ENCODE measurements around the gene USP54. TPM values are rescaled to one million over a fixed set of nuclear protein-coding genes. Genes with fewer than 3 reads are reported as not detected.

Gene USP54
- polyA plus RNA-seq, 1 of the 3 experiments (the other 2 are of a cell fraction): 6.5 TPM

DNA sequence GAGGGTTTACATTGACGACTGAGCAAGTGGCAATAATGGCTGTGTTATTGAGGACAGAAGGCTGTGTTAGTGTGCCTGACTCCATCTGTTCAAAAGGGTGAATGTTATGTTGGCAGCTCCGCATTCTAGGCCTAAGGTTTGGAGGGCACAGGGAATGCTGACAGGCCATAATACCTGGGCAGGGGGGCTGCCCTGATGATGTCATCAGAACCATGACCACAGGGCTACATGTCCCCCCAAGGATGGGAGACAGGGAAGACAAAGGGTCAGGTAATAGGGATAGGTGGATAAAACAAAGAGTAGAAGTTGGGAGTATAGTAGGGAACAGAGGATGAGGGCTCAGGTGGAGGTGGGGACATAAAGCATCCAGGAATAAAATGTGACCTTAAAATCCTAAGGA, 93.5 kb downstream of the USP54 start:
- no peak overlapping the region for H3K9ac ChIP-seq
- H3K36me3 ChIP-seq (replicated peaks in 1 of 2; ENCODE audit: control insufficient read depth in 1 of 2, insufficient read depth in 2 of 2, low read length in 1 of 2): peaks cover 4 to 7% of the 10 kb centered on the region in 2 experiments
- H3K4me2 ChIP-seq: no peak overlapping the region
- no peak overlapping the region for H2AFZ ChIP-seq (ENCODE audit: low read depth)
- TF ChIP-seq JUND (IDR thresholded peaks at IDR 0.05) (no peak), TAF1 (IDR thresholded peaks at IDR 0.05; ENCODE audit: borderline replicate concordance, low read depth, low read length) (no peak)
- TF ChIP-seq, protein P1, sequence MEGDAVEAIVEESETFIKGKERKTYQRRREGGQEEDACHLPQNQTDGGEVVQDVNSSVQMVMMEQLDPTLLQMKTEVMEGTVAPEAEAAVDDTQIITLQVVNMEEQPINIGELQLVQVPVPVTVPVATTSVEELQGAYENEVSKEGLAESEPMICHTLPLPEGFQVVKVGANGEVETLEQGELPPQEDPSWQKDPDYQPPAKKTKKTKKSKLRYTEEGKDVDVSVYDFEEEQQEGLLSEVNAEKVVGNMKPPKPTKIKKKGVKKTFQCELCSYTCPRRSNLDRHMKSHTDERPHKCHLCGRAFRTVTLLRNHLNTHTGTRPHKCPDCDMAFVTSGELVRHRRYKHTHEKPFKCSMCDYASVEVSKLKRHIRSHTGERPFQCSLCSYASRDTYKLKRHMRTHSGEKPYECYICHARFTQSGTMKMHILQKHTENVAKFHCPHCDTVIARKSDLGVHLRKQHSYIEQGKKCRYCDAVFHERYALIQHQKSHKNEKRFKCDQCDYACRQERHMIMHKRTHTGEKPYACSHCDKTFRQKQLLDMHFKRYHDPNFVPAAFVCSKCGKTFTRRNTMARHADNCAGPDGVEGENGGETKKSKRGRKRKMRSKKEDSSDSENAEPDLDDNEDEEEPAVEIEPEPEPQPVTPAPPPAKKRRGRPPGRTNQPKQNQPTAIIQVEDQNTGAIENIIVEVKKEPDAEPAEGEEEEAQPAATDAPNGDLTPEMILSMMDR (IDR thresholded peaks at IDR 0.05): no peak
- TF ChIP-seq, protein P2, sequence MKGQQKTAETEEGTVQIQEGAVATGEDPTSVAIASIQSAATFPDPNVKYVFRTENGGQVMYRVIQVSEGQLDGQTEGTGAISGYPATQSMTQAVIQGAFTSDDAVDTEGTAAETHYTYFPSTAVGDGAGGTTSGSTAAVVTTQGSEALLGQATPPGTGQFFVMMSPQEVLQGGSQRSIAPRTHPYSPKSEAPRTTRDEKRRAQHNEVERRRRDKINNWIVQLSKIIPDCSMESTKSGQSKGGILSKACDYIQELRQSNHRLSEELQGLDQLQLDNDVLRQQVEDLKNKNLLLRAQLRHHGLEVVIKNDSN (IDR thresholded peaks at IDR 0.05; ENCODE audit: borderline replicate concordance, low read depth): no peak
- POLR2A ChIA-PET: no interaction called here
- H3K79me2 ChIP-seq (ENCODE audit: insufficient read depth): peaks cover 39% of the 10 kb centered on the region
- no peak overlapping the region for H3K27ac ChIP-seq (ENCODE audit: low read depth in 2 of 2, low read length in 1 of 2)
- H3K4me3 ChIP-seq (ENCODE audit: low read depth in 2 of 2, low read length in 1 of 2): no peak overlapping the region
- peaks cover 10 to 30% of the 10 kb centered on the region in 2 experiments for H3K4me1 ChIP-seq (ENCODE audit: control insufficient read depth in 1 of 2, insufficient read depth in 2 of 2, low read depth in 1 of 2, low read length in 1 of 2)
- peaks cover 40% of the 10 kb centered on the region for H3F3A ChIP-seq (replicated peaks; ENCODE audit: insufficient read depth)
- no peaks in the 10 kb centered on the region for H3K27me3 ChIP-seq (ENCODE audit: insufficient read depth)
- CTCF ChIA-PET: interaction anchor here (1.0 kb wide), 1 partner anchor 31 kb away, joined by 3 read pairs; no protein-coding TSS in a partner anchor
- WGBS (ENCODE audit: low lambda C conversion rate): 87% methylated on average over 2 of the region's 2 CpGs
- H3K9me3 ChIP-seq: no peaks in the 10 kb centered on the region
- H3K9me2 ChIP-seq: no peaks in the 10 kb centered on the region
- DNase-seq: no peak
- peaks cover 4% of the 10 kb centered on the region; the same call in 1 of the 2 replicates for H4K20me1 ChIP-seq (ENCODE audit: insufficient read depth)

DNA sequence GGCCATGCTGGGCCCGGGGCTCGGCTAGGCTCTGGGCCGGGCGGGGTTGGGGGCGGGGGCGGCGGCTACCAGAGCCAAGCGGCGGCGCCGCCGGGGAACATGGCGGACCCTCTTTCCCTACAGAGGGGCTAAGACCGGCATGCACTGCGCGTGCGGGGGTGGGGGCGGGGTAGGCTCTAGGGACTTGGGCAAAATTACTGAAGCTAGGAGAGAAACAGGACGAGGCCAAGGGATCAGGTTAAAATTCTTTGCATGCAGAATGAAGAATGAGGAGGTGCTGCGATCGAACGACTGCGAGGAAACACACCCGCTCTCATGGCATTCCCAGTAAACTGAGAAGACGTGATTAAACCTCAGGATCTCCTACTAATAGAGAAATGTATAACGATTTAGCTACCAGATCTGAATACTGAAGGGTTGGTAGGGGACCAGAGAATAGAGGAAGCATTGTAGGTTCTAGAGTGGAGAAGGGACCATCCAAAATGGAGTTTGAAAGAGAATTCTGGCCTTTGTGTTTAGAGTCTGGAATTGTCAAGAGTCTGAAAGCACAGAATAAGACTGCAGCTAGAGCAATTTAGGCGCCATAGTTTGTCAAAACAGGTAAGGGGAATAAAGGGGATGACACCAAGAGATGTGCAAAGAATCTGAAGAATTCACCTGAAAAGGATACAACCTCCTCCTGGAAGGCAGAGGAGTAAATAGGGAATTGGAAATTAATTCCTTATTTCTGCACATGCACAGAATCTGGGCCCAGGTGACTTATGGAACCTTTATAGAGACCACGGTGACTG, 95.1 kb downstream of the USP54 start, which contains the start of gene PPP3CB:
TSS of gene PPP3CB (minus strand) at position 141 of the 791 bp plus-strand sequence. CDS start at position 6, 135 bp downstream.
- H3K4me1 ChIP-seq (ENCODE audit: control insufficient read depth in 1 of 2, insufficient read depth in 2 of 2, low read depth in 1 of 2, low read length in 1 of 2): peaks cover 10 to 25% of the 10 kb centered on the region in 2 experiments
- H3K4me3 ChIP-seq (ENCODE audit: low read depth in 2 of 2, low read length in 1 of 2): peak within 1 kb of the TSS; percentile 84
- peaks cover 54% of the 10 kb centered on the region for H3K79me2 ChIP-seq (ENCODE audit: insufficient read depth)
- no peaks in the 10 kb centered on the region for H3K27me3 ChIP-seq (ENCODE audit: insufficient read depth)
- 8% methylated on average over 23 of the region's 28 CpGs for WGBS (ENCODE audit: low lambda C conversion rate)
- no peaks in the 10 kb centered on the region for H3K9me3 ChIP-seq
- H3K27ac ChIP-seq (ENCODE audit: low read depth in 2 of 2, low read length in 1 of 2): peak within 1 kb of the TSS; percentile 88 to 94
- ChIA-PET POLR2A (interaction anchor here (0.5 to 1.5 kb wide), 3 partner anchors 11 to 276 kb away, joined by 3 read pairs; a partner anchor contains a TSS), CTCF (interaction anchor here (0.9 to 1.6 kb wide), 2 partner anchors 33 to 148 kb away, joined by 4 read pairs; no protein-coding TSS in a partner anchor)
- peaks cover 4% of the 10 kb centered on the region; the same call in 1 of the 2 replicates for H4K20me1 ChIP-seq (ENCODE audit: insufficient read depth)
- peak within 1 kb of the TSS; percentile 87 for H3K4me2 ChIP-seq
- peaks cover 7 to 12% of the 10 kb centered on the region in 2 experiments for H3K36me3 ChIP-seq (replicated peaks in 1 of 2; ENCODE audit: control insufficient read depth in 1 of 2, insufficient read depth in 2 of 2, low read length in 1 of 2)
- H3K9ac ChIP-seq: peak within 1 kb of the TSS; percentile 89
- H2AFZ ChIP-seq (ENCODE audit: low read depth): peak within 1 kb of the TSS; percentile 61
- peaks cover 30% of the 10 kb centered on the region for H3F3A ChIP-seq (replicated peaks; ENCODE audit: insufficient read depth)
- DNase-seq: peak; percentile 95
- no peaks in the 10 kb centered on the region for H3K9me2 ChIP-seq
- peak; percentile 95 for TF ChIP-seq CHD2 (IDR thresholded peaks at IDR 0.05; ENCODE audit: low read length, partially characterized antibody)
- TF ChIP-seq GABPA (IDR thresholded peaks at IDR 0.05; ENCODE audit: low read depth): no peak
- no peak for TF ChIP-seq RXRA (IDR thresholded peaks at IDR 0.05; ENCODE audit: borderline replicate concordance, low read depth)
- peak; percentile 72; the same call in 1 of the 2 replicates for TF ChIP-seq RCOR1 (IDR thresholded peaks at IDR 0.05; ENCODE audit: low read length)
- TF ChIP-seq MEF2A (IDR thresholded peaks at IDR 0.05; ENCODE audit: borderline replicate concordance, low read depth): no peak
- 0 out of 2 replicates have a peak, but pooled peaks have one; percentile 28 for TF ChIP-seq RFX5 (IDR thresholded peaks at IDR 0.05; ENCODE audit: low read length)
- peak; percentile 51 for TF ChIP-seq NFIC (IDR thresholded peaks at IDR 0.05; ENCODE audit: borderline replicate concordance)
- TF ChIP-seq EP300 (IDR thresholded peaks at IDR 0.05; ENCODE audit: borderline replicate concordance in 1 of 2, low read depth in 1 of 2, low read length in 1 of 2): peak; percentile 34 to 41; a peak in 2 of 4 replicates
- TF ChIP-seq, protein P3, sequence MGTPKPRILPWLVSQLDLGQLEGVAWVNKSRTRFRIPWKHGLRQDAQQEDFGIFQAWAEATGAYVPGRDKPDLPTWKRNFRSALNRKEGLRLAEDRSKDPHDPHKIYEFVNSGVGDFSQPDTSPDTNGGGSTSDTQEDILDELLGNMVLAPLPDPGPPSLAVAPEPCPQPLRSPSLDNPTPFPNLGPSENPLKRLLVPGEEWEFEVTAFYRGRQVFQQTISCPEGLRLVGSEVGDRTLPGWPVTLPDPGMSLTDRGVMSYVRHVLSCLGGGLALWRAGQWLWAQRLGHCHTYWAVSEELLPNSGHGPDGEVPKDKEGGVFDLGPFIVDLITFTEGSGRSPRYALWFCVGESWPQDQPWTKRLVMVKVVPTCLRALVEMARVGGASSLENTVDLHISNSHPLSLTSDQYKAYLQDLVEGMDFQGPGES (IDR thresholded peaks at IDR 0.05; ENCODE audit: low read depth, low read length): peak; percentile 95
- 0 out of 2 replicates have a peak, but pooled peaks have one; percentile 36 for TF ChIP-seq SIN3A (IDR thresholded peaks at IDR 0.05; ENCODE audit: borderline replicate concordance, low read depth, low read length)
- no peak for TF ChIP-seq TCF12 (IDR thresholded peaks at IDR 0.05)
- no peak for TF ChIP-seq GATA2 (CRISPR knock-in tag; IDR thresholded peaks at IDR 0.05)
- TF ChIP-seq, protein P4, sequence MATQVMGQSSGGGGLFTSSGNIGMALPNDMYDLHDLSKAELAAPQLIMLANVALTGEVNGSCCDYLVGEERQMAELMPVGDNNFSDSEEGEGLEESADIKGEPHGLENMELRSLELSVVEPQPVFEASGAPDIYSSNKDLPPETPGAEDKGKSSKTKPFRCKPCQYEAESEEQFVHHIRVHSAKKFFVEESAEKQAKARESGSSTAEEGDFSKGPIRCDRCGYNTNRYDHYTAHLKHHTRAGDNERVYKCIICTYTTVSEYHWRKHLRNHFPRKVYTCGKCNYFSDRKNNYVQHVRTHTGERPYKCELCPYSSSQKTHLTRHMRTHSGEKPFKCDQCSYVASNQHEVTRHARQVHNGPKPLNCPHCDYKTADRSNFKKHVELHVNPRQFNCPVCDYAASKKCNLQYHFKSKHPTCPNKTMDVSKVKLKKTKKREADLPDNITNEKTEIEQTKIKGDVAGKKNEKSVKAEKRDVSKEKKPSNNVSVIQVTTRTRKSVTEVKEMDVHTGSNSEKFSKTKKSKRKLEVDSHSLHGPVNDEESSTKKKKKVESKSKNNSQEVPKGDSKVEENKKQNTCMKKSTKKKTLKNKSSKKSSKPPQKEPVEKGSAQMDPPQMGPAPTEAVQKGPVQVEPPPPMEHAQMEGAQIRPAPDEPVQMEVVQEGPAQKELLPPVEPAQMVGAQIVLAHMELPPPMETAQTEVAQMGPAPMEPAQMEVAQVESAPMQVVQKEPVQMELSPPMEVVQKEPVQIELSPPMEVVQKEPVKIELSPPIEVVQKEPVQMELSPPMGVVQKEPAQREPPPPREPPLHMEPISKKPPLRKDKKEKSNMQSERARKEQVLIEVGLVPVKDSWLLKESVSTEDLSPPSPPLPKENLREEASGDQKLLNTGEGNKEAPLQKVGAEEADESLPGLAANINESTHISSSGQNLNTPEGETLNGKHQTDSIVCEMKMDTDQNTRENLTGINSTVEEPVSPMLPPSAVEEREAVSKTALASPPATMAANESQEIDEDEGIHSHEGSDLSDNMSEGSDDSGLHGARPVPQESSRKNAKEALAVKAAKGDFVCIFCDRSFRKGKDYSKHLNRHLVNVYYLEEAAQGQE (IDR thresholded peaks at IDR 0.05; ENCODE audit: low read depth, low read length): peak; percentile 33; the same call in 1 of the 2 replicates
- no peak for TF ChIP-seq FOXJ3 (CRISPR knock-in tag; IDR thresholded peaks at IDR 0.05)
